Measurements from ENCODE around the gene PRDX5.

The PRDX5 gene

GRCh38 chr11:64369440-64370421 lies 51.8 kb downstream of the PRDX5 start:
- no peaks in the 10 kb centered on the region for H3K9me3 Mint-ChIP-seq
- no peaks in the 10 kb centered on the region for H3K27me3 Mint-ChIP-seq
- H3K27ac Mint-ChIP-seq = no peak overlapping the region
- H3K4me3 Mint-ChIP-seq = no peak overlapping the region
- no peak for DNase-seq
- peaks cover 0 to 3% of the 10 kb centered on the region in 2 donors for H3K4me1 Mint-ChIP-seq (ENCODE audit: low read depth in 2 of 2)
- peaks cover 55% of the 10 kb centered on the region for H3K36me3 Mint-ChIP-seq (ENCODE audit: insufficient read depth)
- no peak for ATAC-seq (replicated peaks)

GRCh38 chr11:64371201-64371600 lies 53.3 kb downstream of the PRDX5 start:
- ATAC-seq (replicated peaks) (no peak), DNase-seq (no peak)
- Mint-ChIP-seq H3K36me3 (ENCODE audit: insufficient read depth) (peaks cover 40% of the 10 kb centered on the region), H3K27ac (no peak overlapping the region), H3K4me3 (no peak overlapping the region), H3K27me3 (no peaks in the 10 kb centered on the region), H3K9me3 (no peaks in the 10 kb centered on the region), H3K4me1 (ENCODE audit: low read depth in 2 of 2) (peaks cover 0 to 3% of the 10 kb centered on the region in 2 donors)
